HepG2 (cell line): ENCODE data around the gene USP32. TPM values are rescaled to one million over a fixed set of nuclear protein-coding genes. Genes with fewer than 3 reads are reported as not detected.
A peak's percentile ranks its signal among the peaks of the same experiment; 100 is the strongest.

Source experiments
- ARHGAP35 ChIP-seq: sonication (generic); formaldehyde crosslinking; IDR thresholded peaks from 2 replicates; pipeline ENCODE4 v1.9.0; 2022; ENCODE audit warnings: mild to moderate bottlenecking, inconsistent platforms, moderate library complexity, missing genetic modification reagents, borderline replicate concordance
- ATF2 ChIP-seq: sonication (generic); formaldehyde crosslinking; IDR thresholded peaks from 2 replicates; pipeline ENCODE4 v1.4.0; 2020; ENCODE audit warnings: missing genetic modification reagents
- HDAC1 ChIP-seq: sonication (generic); formaldehyde crosslinking; IDR thresholded peaks from 2 replicates; pipeline ENCODE4 v1.5.1; 2020; ENCODE audit warnings: mild to moderate bottlenecking, missing genetic modification reagents
- MED13 ChIP-seq: sonication (generic); formaldehyde crosslinking; IDR thresholded peaks from 2 replicates; pipeline ENCODE4 v1.5.0; 2020; ENCODE audit warnings: missing genetic modification reagents
- MTF1 ChIP-seq: sonication (generic); formaldehyde crosslinking; IDR thresholded peaks from 2 replicates; pipeline ENCODE4 v1.5.0; 2020; ENCODE audit warnings: missing genetic modification reagents
- ONECUT2 ChIP-seq: sonication (generic); formaldehyde crosslinking; IDR thresholded peaks from 2 replicates; pipeline ENCODE4 v1.4.0; 2020; ENCODE audit warnings: missing genetic modification reagents
- PHF5A ChIP-seq: IDR thresholded peaks from one replicate; pipeline ENCODE4 v1.6.1; 2018; ENCODE audit warnings: low read depth, missing genetic modification reagents; ENCODE audit not compliant: unreplicated experiment
- RCOR2 ChIP-seq: IDR thresholded peaks from 2 replicates; pipeline ENCODE4 v1.6.1; 2016; ENCODE audit warnings: missing biosample characterization, missing genetic modification reagents
- RXRB ChIP-seq: IDR thresholded peaks from 2 replicates; pipeline ENCODE4 v1.6.1; 2016; ENCODE audit warnings: borderline replicate concordance, missing genetic modification reagents, missing compliant biosample characterization
- SATB2 ChIP-seq: sonication (generic); formaldehyde crosslinking; IDR thresholded peaks from 2 replicates; pipeline ENCODE4 v1.5.0; 2020; ENCODE audit warnings: missing genetic modification reagents
- SOX5 ChIP-seq: IDR thresholded peaks from 2 replicates; pipeline ENCODE4 v1.6.1; 2016; ENCODE audit warnings: borderline replicate concordance
- TBP ChIP-seq: sonication (generic); formaldehyde crosslinking; IDR thresholded peaks from 2 replicates; pipeline ENCODE4 v1.5.0; 2020; ENCODE audit warnings: missing genetic modification reagents
- ZBTB3 ChIP-seq: sonication (generic); formaldehyde crosslinking; IDR thresholded peaks from 2 replicates; pipeline ENCODE4 v1.4.0; 2020; ENCODE audit warnings: low read depth, mild to moderate bottlenecking, moderate library complexity, missing genetic modification reagents, borderline replicate concordance
- ZBTB7B ChIP-seq: sonication (generic); formaldehyde crosslinking; IDR thresholded peaks from 2 replicates; pipeline ENCODE4 v1.4.0; 2020; ENCODE audit warnings: missing genetic modification reagents
- ZMAT5 ChIP-seq: sonication (generic); formaldehyde crosslinking; IDR thresholded peaks from 2 replicates; pipeline ENCODE4 v1.5.0; 2020; ENCODE audit warnings: mild to moderate bottlenecking, low read depth, missing genetic modification reagents, borderline replicate concordance
- ZNF124 ChIP-seq: sonication (generic); formaldehyde crosslinking; IDR thresholded peaks from 2 replicates; pipeline ENCODE4 v1.4.0; 2020; ENCODE audit warnings: missing genetic modification reagents
- ZNF331 ChIP-seq: sonication (generic); formaldehyde crosslinking; IDR thresholded peaks from 2 replicates; pipeline ENCODE4 v1.4.0; 2020; ENCODE audit warnings: missing genetic modification reagents
- ZNF746 ChIP-seq: sonication (generic); formaldehyde crosslinking; IDR thresholded peaks from 2 replicates; pipeline ENCODE4 v1.8.0; 2022; ENCODE audit warnings: mild to moderate bottlenecking, missing genetic modification reagents
- polyA plus RNA-seq, 8 experiments: library from polyadenylated mRNA; depleted of rRNA in 3 of 8; stranded (reverse) in 7 of 8; unstranded in 1 of 8; fragments of >200 nt; fragmentation: Illumina TruSeq in 4 of 8; extraction: Trizol in 4 of 8; gene quantifications; 2 replicates each; pipeline versions ENCODE4 v1.2.1 to v1.2.3, GENCODE V29; 2011 to 2016; ENCODE audit warnings: low read depth in 4 of 8, missing spikeins in 1 of 8, mixed read lengths in 1 of 8; ENCODE audit not compliant: insufficient read depth in 1 of 8
- total RNA-seq, 5 experiments: library from RNA; depleted of rRNA; stranded (reverse); fragments of >200 nt; fragmentation: Illumina TruSeq; extraction: Trizol; gene quantifications; 2 replicates each; pipeline ENCODE4 v1.2.3, GENCODE V29; 2016; ENCODE audit warnings: low read depth in 1 of 5
- TF ChIP-seq, protein P1 (sequence below): sonication (generic); formaldehyde crosslinking; IDR thresholded peaks from 2 replicates; pipeline ENCODE4 v1.4.0; 2020; ENCODE audit warnings: missing genetic modification reagents
- TF ChIP-seq, protein P2 (sequence below): sonication (generic); formaldehyde crosslinking; IDR thresholded peaks from 2 replicates; pipeline ENCODE4 v1.5.0; 2020; ENCODE audit warnings: missing genetic modification reagents
- TF ChIP-seq, protein P3 (sequence below): fragments of 450-650 bp; IDR thresholded peaks from 2 replicates; pipeline ENCODE4 v1.6.1; 2017; ENCODE audit warnings: mild to moderate bottlenecking

Gene USP32
- total and polyA plus RNA-seq, 2 of the 13 experiments (the other 11 are each of a cell fraction or from before 2014, with no cell fraction given), result 24.9 to 39.9 TPM

- TF ChIP-seq ZMAT5 (CRISPR knock-in tag) (no peak), ATF2 (CRISPR knock-in tag) (no peak), TBP (CRISPR knock-in tag) (no peak), ZBTB7B (CRISPR knock-in tag) (peak; percentile 54; the same call in 1 of the 2 replicates), ZBTB3 (CRISPR knock-in tag) (no peak), RXRB (CRISPR knock-in tag) (peak; percentile 36; the same call in 1 of the 2 replicates), ARHGAP35 (CRISPR knock-in tag) (no peak), ONECUT2 (CRISPR knock-in tag) (no peak), MTF1 (CRISPR knock-in tag) (no peak), ZNF746 (CRISPR knock-in tag) (no peak), MED13 (CRISPR knock-in tag) (no peak), SOX5 (CRISPR knock-in tag) (peak; percentile 81; the same call in 1 of the 2 replicates), ZNF331 (CRISPR knock-in tag) (no peak), ZNF124 (CRISPR knock-in tag) (no peak), HDAC1 (CRISPR knock-in tag) (peak; percentile 42; the same call in 1 of the 2 replicates), RCOR2 (CRISPR knock-in tag) (no peak), PHF5A (CRISPR knock-in tag) (no peak), SATB2 (CRISPR knock-in tag) (no peak)
- TF ChIP-seq, protein P1, sequence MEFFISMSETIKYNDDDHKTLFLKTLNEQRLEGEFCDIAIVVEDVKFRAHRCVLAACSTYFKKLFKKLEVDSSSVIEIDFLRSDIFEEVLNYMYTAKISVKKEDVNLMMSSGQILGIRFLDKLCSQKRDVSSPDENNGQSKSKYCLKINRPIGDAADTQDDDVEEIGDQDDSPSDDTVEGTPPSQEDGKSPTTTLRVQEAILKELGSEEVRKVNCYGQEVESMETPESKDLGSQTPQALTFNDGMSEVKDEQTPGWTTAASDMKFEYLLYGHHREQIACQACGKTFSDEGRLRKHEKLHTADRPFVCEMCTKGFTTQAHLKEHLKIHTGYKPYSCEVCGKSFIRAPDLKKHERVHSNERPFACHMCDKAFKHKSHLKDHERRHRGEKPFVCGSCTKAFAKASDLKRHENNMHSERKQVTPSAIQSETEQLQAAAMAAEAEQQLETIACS (CRISPR knock-in tag), result no peak
- TF ChIP-seq, protein P2, sequence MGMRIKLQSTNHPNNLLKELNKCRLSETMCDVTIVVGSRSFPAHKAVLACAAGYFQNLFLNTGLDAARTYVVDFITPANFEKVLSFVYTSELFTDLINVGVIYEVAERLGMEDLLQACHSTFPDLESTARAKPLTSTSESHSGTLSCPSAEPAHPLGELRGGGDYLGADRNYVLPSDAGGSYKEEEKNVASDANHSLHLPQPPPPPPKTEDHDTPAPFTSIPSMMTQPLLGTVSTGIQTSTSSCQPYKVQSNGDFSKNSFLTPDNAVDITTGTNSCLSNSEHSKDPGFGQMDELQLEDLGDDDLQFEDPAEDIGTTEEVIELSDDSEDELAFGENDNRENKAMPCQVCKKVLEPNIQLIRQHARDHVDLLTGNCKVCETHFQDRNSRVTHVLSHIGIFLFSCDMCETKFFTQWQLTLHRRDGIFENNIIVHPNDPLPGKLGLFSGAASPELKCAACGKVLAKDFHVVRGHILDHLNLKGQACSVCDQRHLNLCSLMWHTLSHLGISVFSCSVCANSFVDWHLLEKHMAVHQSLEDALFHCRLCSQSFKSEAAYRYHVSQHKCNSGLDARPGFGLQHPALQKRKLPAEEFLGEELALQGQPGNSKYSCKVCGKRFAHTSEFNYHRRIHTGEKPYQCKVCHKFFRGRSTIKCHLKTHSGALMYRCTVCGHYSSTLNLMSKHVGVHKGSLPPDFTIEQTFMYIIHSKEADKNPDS (CRISPR knock-in tag), result no peak
- TF ChIP-seq, protein P3, sequence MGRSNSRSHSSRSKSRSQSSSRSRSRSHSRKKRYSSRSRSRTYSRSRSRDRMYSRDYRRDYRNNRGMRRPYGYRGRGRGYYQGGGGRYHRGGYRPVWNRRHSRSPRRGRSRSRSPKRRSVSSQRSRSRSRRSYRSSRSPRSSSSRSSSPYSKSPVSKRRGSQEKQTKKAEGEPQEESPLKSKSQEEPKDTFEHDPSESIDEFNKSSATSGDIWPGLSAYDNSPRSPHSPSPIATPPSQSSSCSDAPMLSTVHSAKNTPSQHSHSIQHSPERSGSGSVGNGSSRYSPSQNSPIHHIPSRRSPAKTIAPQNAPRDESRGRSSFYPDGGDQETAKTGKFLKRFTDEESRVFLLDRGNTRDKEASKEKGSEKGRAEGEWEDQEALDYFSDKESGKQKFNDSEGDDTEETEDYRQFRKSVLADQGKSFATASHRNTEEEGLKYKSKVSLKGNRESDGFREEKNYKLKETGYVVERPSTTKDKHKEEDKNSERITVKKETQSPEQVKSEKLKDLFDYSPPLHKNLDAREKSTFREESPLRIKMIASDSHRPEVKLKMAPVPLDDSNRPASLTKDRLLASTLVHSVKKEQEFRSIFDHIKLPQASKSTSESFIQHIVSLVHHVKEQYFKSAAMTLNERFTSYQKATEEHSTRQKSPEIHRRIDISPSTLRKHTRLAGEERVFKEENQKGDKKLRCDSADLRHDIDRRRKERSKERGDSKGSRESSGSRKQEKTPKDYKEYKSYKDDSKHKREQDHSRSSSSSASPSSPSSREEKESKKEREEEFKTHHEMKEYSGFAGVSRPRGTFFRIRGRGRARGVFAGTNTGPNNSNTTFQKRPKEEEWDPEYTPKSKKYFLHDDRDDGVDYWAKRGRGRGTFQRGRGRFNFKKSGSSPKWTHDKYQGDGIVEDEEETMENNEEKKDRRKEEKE, result no peak
Observed at GRCh38 chr17:60163108-60163784, 228.7 kb downstream of the USP32 start (continued).
